HG02970 (cell line): ENCODE results near the gene AHNAK.
"Not testable (repeated sequence)": the region's sequence is repeated elsewhere in the genome, so short reads cannot be mapped to it uniquely, and the experiment has no call there.

Source experiments
- ATAC-seq: cut with Tn5 transposase; IDR thresholded peaks from one replicate; pipeline ENCODE4 v1.9.1; 2021; ENCODE audit warnings: mild to moderate bottlenecking, moderate library complexity, moderate number of reproducible peaks; ENCODE audit not compliant: unreplicated experiment, low FRiP score

The AHNAK gene

GRCh38 chr11:62553080-62553838 is 6.7 kb upstream of the AHNAK start:
- ATAC-seq, result no peak

GRCh38 chr11:62552485-62553079 is 6.0 kb upstream of the AHNAK start:
- ATAC-seq, result no peak

GRCh38 chr11:62550478-62550877 is 3.9 kb upstream of the AHNAK start:
- ATAC-seq, result not testable (repeated sequence)

GRCh38 chr11:62548545-62549335 is 2.1 kb upstream of the AHNAK start:
- no peak for ATAC-seq

- no peak for ATAC-seq
These were observed 1.2 kb upstream of the AHNAK start for GRCh38 chr11:62547691-62548281.

GRCh38 chr11:62546929-62547625 is 471 bp upstream of the AHNAK start:
- no peak for ATAC-seq

GRCh38 chr11:62545437-62546243 is 966 bp downstream of the AHNAK start:
- no peak for ATAC-seq

GRCh38 chr11:62544581-62545436 is 1.8 kb downstream of the AHNAK start:
- ATAC-seq, result no peak

- no peak for ATAC-seq
These were observed 2.7 kb downstream of the AHNAK start for GRCh38 chr11:62543680-62544444.

- ATAC-seq, result no peak
These were observed 3.6 kb downstream of the AHNAK start for GRCh38 chr11:62542750-62543567.

- no peak for ATAC-seq
These were observed 4.4 kb downstream of the AHNAK start for GRCh38 chr11:62542111-62542745.

GRCh38 chr11:62540804-62541701 is 5.6 kb downstream of the AHNAK start:
- peak; percentile 35 for ATAC-seq

- ATAC-seq, result no peak
These were observed 7.2 kb downstream of the AHNAK start for GRCh38 chr11:62539238-62539925.

- ATAC-seq, result no peak
These were observed 8.0 kb downstream of the AHNAK start for GRCh38 chr11:62538470-62539237.
